Fibroblast of skin of scalp (primary cell): ENCODE results near the gene LIN7B.
A peak's percentile ranks its signal among the peaks of the same experiment; 100 is the strongest.
"Not testable (repeated sequence)": the region's sequence is repeated elsewhere in the genome, so short reads cannot be mapped to it uniquely, and the experiment has no call there.

Experiments used
- DNase-seq: peaks from one replicate; pipeline ENCODE4 v3.0.0-alpha.2; 2013

LIN7B gene

DNA sequence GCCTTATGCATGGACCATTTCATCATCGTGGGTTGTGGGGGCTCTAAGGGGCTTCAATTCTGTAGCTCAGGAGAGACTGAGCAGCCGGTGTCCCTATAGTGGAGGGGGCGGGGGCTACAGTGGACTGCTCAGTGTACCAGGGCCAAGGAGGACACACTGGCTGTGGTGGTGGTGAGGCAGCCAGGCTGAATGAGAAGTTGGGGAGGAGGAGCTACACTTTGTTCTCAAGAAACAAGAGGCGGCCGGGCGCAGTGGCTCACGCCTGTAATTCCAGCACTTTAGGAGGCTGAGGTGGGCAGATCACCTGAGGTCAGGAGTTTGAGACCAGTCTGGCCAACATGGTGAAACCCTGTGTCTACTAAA lies 32.2 kb downstream of the LIN7B start:
- not testable (repeated sequence) for DNase-seq

- DNase-seq: no peak
These were observed 34.0 kb downstream of the LIN7B start for GRCh38 chr19:49148044-49148682.

- peak; percentile 95 for DNase-seq
These were observed 34.8 kb downstream of the LIN7B start for GRCh38 chr19:49148784-49149651.

GRCh38 chr19:49149652-49150105 lies 35.5 kb downstream of the LIN7B start:
- peak; percentile 93 for DNase-seq

- DNase-seq: peak; percentile 87
These were observed 36.2 kb downstream of the LIN7B start for GRCh38 chr19:49150106-49150943.

- no peak for DNase-seq
These were observed 36.7 kb downstream of the LIN7B start for GRCh38 chr19:49150944-49151243.

DNA sequence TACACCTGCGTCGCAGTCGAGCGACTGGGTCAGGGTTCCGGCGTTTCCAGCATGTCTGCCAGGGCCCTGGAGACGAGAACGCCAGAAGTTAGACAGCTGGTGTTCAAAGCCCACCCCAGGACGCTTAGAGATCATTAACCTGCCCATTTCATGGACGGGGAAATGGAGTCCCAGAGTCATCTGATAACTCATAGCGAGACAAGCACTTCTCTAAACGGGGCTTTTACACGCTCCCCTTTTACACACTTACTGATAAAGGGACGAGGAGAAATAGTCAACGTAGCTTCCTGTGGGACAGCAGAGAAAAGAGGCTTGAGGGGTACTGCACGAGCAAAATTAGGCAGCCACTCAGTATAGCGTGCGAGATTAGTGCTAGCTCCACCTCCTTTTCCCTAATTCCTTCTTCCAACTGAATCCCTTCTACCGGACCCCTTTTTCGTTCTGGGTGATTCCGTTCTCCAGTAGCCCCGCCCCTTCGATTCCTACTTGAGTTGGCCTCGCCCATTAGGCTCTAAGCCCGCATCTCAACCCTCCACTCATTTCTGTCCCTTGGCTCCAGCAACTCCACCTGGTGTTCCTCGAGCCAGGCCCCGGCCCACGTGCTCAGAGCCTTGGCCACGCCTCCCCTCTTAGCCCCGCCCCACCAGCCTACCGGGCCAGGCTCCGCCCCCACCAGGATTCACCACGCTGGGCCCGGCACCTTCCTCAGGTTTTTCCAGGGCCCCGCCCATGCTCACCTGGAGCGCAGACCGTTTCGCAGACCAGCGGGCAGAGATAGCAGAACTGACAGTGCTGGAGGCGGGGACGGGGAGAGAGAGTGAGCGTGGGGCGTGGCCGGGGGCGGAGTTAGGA lies 37.3 kb downstream of the LIN7B start:
- peak; percentile 29 for DNase-seq

- DNase-seq: no peak
These were observed 38.0 kb downstream of the LIN7B start for GRCh38 chr19:49152119-49152550.

GRCh38 chr19:49153167-49153809 lies 39.1 kb downstream of the LIN7B start:
- DNase-seq: no peak

GRCh38 chr19:49154279-49154678 lies 40.1 kb downstream of the LIN7B start:
- no peak for DNase-seq

- no peak for DNase-seq
These were observed 41.0 kb downstream of the LIN7B start, which contains the start of gene HRC for GRCh38 chr19:49155005-49155819. TSS of gene HRC (minus strand) at chr19:49155396. CDS start at chr19:49155237, 159 bp downstream.

- no peak for DNase-seq
These were observed 41.7 kb downstream of the LIN7B start for GRCh38 chr19:49155820-49156346.

- peak; percentile 84 for DNase-seq
These were observed 43.5 kb downstream of the LIN7B start, which contains the start of gene TRPM4 for GRCh38 chr19:49157445-49158224. TSS of gene TRPM4 (plus strand) at chr19:49157792. CDS start at chr19:49157867, 75 bp downstream.

DNA sequence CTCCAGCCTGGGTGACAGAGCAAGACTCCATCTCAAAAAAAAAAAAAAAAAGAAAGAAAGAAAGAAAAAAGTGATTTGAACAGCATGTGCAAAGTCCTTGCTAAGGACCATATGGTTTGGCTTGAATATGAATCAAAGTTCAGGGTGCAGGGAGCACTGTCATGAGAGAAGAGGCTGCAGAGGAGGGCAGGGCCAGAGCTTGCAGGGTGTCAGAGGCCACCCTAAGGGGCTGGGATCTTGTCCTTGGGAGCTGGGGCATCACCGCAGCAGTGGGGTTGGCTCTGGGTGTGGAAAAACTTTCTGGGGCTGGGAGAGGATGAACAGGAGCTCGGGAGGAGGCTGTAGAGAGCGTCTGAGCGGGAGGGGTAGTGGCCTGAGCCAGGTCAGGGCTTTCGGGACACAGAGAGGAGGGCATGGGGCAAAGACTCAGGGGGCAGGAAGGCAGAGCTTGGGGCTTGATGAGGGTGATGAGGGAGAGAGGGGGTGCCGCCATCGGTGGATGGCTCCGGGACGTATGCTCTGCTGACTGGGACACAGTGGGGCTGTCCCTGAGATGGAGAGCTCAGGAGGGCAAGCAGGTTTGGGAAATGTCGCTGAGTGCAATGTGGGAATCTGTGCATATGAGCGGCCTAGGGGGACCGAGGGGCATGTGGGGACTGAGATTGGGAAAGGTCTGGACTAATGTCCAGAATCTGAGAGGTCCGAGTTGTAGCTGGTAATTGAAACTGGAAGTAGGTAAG lies 46.5 kb downstream of the LIN7B start:
- no peak for DNase-seq

- DNase-seq: no peak
These were observed 47.8 kb downstream of the LIN7B start for GRCh38 chr19:49161987-49162386.

GRCh38 chr19:49165111-49165750 lies 51.1 kb downstream of the LIN7B start:
- peak; percentile 18 for DNase-seq

DNA sequence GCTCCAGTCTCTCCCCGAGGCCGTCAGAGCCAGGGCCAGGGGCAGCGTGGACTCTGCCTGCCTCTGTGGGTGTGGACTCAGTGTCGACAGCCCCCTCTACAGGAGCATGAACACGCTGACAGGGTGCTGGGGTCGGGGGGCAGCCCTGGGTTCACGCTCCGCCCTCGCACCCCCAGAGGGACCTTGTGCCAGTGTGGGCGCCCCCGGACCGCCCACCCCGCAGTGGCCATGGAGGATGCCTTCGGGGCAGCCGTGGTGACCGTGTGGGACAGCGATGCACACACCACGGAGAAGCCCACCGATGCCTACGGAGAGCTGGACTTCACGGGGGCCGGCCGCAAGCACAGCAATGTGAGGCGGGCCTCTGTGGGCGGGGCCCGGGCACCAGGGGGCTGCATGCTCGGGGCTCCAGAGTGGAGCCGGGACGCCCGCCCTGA lies 51.7 kb downstream of the LIN7B start:
- DNase-seq: no peak

GRCh38 chr19:49167857-49168409 lies 53.8 kb downstream of the LIN7B start:
- DNase-seq: no peak
